ENCODE data around the gene ADCY10. TPM values are rescaled to one million over a fixed set of nuclear protein-coding genes. Genes with fewer than 3 reads are reported as not detected.

ADCY10 gene, protein sequence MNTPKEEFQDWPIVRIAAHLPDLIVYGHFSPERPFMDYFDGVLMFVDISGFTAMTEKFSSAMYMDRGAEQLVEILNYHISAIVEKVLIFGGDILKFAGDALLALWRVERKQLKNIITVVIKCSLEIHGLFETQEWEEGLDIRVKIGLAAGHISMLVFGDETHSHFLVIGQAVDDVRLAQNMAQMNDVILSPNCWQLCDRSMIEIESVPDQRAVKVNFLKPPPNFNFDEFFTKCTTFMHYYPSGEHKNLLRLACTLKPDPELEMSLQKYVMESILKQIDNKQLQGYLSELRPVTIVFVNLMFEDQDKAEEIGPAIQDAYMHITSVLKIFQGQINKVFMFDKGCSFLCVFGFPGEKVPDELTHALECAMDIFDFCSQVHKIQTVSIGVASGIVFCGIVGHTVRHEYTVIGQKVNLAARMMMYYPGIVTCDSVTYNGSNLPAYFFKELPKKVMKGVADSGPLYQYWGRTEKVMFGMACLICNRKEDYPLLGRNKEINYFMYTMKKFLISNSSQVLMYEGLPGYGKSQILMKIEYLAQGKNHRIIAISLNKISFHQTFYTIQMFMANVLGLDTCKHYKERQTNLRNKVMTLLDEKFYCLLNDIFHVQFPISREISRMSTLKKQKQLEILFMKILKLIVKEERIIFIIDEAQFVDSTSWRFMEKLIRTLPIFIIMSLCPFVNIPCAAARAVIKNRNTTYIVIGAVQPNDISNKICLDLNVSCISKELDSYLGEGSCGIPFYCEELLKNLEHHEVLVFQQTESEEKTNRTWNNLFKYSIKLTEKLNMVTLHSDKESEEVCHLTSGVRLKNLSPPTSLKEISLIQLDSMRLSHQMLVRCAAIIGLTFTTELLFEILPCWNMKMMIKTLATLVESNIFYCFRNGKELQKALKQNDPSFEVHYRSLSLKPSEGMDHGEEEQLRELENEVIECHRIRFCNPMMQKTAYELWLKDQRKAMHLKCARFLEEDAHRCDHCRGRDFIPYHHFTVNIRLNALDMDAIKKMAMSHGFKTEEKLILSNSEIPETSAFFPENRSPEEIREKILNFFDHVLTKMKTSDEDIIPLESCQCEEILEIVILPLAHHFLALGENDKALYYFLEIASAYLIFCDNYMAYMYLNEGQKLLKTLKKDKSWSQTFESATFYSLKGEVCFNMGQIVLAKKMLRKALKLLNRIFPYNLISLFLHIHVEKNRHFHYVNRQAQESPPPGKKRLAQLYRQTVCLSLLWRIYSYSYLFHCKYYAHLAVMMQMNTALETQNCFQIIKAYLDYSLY (N-terminal part only)
- under 1 TPM in 4 of 6 donors, not detected in 2; 0.11 to 0.49 (median 0.18) TPM for total RNA-seq

DNA sequence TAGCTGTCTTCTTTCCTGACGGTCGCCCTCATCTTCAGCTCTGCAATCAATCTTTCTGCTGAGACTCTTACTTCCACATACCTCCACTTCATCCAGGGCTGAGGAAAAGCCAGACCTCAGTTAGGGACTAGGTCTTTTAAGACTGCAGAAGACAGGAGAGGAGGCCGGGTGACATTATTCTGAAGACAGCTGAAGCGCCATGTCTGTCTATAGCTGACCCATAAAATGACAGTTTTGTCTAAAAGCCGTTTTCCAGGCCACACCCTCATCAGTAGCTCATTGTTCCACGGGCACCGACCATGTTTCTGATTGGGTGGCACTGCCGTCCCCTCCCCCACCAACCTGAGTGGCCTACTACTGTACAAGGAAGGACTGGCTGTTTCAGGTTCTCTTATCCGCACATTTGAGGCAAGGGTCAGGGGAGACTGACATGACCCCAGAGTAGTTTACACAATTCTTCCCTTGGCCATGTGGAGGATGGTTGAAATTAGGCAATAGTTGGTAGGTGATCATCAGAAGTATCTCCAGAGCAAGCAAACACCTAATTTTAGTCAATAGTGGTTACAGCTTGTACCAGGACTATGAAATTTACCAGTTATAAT, at the start of gene ADCY10:
Gene ADCY10 (minus strand): TSS at position 240 of the 602 bp plus-strand sequence. CDS start 8,994 bp downstream, outside the sequence.
- DNase-seq (no peak), ATAC-seq (ENCODE audit: low FRiP score in 2 of 2) (no peak)
- H3K36me3 ChIP-seq: peaks cover 0 to 21% (median 2%) of the 10 kb centered on the region in 4 donors
- WGBS, 2 donors: 93% methylated on average over 9 of the region's 9 CpGs
- H3K27ac ChIP-seq: no peak within 1 kb of the TSS
- TF ChIP-seq, protein P1, sequence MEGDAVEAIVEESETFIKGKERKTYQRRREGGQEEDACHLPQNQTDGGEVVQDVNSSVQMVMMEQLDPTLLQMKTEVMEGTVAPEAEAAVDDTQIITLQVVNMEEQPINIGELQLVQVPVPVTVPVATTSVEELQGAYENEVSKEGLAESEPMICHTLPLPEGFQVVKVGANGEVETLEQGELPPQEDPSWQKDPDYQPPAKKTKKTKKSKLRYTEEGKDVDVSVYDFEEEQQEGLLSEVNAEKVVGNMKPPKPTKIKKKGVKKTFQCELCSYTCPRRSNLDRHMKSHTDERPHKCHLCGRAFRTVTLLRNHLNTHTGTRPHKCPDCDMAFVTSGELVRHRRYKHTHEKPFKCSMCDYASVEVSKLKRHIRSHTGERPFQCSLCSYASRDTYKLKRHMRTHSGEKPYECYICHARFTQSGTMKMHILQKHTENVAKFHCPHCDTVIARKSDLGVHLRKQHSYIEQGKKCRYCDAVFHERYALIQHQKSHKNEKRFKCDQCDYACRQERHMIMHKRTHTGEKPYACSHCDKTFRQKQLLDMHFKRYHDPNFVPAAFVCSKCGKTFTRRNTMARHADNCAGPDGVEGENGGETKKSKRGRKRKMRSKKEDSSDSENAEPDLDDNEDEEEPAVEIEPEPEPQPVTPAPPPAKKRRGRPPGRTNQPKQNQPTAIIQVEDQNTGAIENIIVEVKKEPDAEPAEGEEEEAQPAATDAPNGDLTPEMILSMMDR (IDR thresholded peaks at IDR 0.05): no peak
- no peak for TF ChIP-seq POLR2A (IDR thresholded peaks at IDR 0.05)
- no peak for TF ChIP-seq EP300 (IDR thresholded peaks at IDR 0.05)
- no peak for TF ChIP-seq POLR2AphosphoS5 (IDR thresholded peaks at IDR 0.05)
- H3K4me3 ChIP-seq: no peak within 1 kb of the TSS
- peaks cover 0 to 2% (median 0%) of the 10 kb centered on the region in 4 donors for H3K4me1 ChIP-seq
- H3K9me3 ChIP-seq: peaks cover 0 to 5% (median 2%) of the 10 kb centered on the region in 4 donors
- H3K27me3 ChIP-seq: no peaks in the 10 kb centered on the region

DNA sequence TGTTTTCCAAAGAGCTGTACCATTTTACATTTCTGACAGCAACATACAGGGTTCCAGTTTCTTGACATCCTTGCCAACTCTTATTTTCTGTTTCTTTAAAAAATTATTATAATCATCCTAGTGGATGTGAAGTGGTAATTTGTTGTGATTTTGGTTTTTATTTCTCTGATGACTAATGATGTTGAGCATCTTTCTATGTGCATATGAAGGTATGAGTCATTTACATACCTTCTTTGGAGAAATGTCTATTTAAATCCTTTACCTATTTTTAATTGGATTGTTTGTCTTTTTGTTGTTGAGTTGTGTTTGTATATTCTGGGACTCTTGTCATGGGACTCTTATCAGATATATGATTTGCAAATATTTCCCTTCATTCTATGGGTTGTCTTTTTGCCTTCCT, 43.8 kb upstream of the ADCY10 start:
- Histone ChIP-seq H3K4me3 (no peak overlapping the region), H3K36me3 (peaks cover 3 to 25% (median 9%) of the 10 kb centered on the region in 4 donors), H3K27me3 (no peaks in the 10 kb centered on the region), H3K27ac (no peak overlapping the region), H3K9me3 (no peaks in the 10 kb centered on the region), H3K4me1 (peaks cover 0 to 3% (median 0%) of the 10 kb centered on the region in 4 donors)
- DNase-seq (no peak), ATAC-seq (ENCODE audit: low FRiP score in 2 of 2) (no peak)
- TF ChIP-seq POLR2AphosphoS5 (IDR thresholded peaks at IDR 0.05) (no peak), POLR2A (IDR thresholded peaks at IDR 0.05) (no peak), EP300 (IDR thresholded peaks at IDR 0.05) (no peak)
- TF ChIP-seq, protein P1 (IDR thresholded peaks at IDR 0.05): no peak

DNA sequence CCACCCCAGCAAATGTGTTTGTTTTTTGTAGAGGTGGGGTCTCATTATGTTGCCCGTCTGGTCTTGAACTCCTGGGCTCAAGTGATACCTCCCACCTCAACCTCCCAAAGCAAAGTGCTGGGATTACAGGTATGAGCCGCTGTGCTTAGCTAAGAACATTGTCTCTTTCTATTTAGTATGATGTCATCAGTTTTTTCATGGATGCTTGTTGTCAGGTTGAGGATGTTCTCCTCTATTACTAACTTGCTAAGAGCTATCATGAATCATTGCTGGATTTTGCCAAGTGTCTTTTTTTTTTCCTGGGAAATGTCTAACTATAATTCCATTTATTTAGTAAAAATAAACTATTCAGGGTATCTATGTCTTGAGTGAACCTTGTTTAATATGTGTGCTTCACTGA, 42.0 kb upstream of the ADCY10 start:
- H3K4me3 ChIP-seq: no peak overlapping the region
- H3K36me3 ChIP-seq: peaks cover 3 to 38% (median 9%) of the 10 kb centered on the region in 4 donors
- 91 to 100% methylated on average over 2 of the region's 2 CpGs for WGBS, 2 donors
- no peaks in the 10 kb centered on the region for H3K9me3 ChIP-seq
- DNase-seq (no peak), ATAC-seq (ENCODE audit: low FRiP score in 2 of 2) (no peak)
- no peaks in the 10 kb centered on the region for H3K27me3 ChIP-seq
- TF ChIP-seq, protein P1 (IDR thresholded peaks at IDR 0.05): no peak
- TF ChIP-seq EP300 (IDR thresholded peaks at IDR 0.05) (no peak), POLR2A (IDR thresholded peaks at IDR 0.05) (no peak), POLR2AphosphoS5 (IDR thresholded peaks at IDR 0.05) (no peak)
- H3K27ac ChIP-seq: no peak overlapping the region
- H3K4me1 ChIP-seq: peaks cover 3 to 5% (median 4%) of the 10 kb centered on the region in 4 donors

GRCh38 chr1:167950569-167950968, 36.6 kb upstream of the ADCY10 start:
- H3K36me3 ChIP-seq: peaks cover 3 to 43% (median 9%) of the 10 kb centered on the region in 4 donors
- TF ChIP-seq, protein P1 (IDR thresholded peaks at IDR 0.05): no peak
- H3K27me3 ChIP-seq: no peaks in the 10 kb centered on the region
- WGBS, 2 donors: 32 to 55% methylated on average over 1 of the region's 1 CpG
- no peaks in the 10 kb centered on the region for H3K9me3 ChIP-seq
- H3K4me1 ChIP-seq: peaks cover 0 to 14% (median 11%) of the 10 kb centered on the region in 4 donors
- no peak overlapping the region for H3K27ac ChIP-seq
- ATAC-seq (ENCODE audit: low FRiP score in 2 of 2) (no peak), DNase-seq (no peak)
- no peak overlapping the region for H3K4me3 ChIP-seq
